ENCODE measurements around the gene ANXA8.
"Not testable (repeated sequence)": the region's sequence is repeated elsewhere in the genome, so short reads cannot be mapped to it uniquely, and the experiment has no call there.

Gene ANXA8, protein sequence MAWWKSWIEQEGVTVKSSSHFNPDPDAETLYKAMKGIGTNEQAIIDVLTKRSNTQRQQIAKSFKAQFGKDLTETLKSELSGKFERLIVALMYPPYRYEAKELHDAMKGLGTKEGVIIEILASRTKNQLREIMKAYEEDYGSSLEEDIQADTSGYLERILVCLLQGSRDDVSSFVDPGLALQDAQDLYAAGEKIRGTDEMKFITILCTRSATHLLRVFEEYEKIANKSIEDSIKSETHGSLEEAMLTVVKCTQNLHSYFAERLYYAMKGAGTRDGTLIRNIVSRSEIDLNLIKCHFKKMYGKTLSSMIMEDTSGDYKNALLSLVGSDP

GRCh38 chr10:47483923-47484322 lies at the start of gene ANXA8:
ANXA8 (minus strand) TSS chr10:47484115; CDS start chr10:47483933, 182 bp downstream.
- DNase-seq (ENCODE audit: low read depth in 2 of 2), result not testable (repeated sequence)

GRCh38 chr10:47523475-47523874 lies 39.6 kb upstream of the ANXA8 start, which contains the start of gene AGAP9:
AGAP9 (minus strand) TSS chr10:47523638; CDS start chr10:47523526, 112 bp downstream.
- DNase-seq (ENCODE audit: low read depth in 2 of 2), result not testable (repeated sequence)

DNA sequence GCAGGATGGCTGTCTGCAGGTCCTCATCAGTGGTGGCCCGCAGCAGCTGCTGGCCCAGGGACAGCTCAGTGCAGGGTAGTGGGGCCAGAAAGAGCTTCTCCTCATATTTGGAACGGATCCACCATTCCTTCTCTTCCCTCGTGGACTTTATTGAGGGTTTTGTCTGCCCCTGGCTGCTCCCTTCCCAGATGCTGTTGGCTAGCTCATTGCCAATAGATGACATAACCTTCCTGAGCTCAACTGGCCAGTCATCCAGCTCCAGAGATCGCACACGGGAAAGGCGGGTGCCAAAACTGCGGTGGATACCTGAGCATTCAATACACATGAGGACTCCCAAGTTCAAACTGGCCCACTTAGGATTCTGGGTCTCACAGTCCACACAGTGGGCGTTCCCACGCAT lies 18.4 kb upstream of the ANXA8 start:
- not testable (repeated sequence) for DNase-seq (ENCODE audit: low read depth in 2 of 2)

DNA sequence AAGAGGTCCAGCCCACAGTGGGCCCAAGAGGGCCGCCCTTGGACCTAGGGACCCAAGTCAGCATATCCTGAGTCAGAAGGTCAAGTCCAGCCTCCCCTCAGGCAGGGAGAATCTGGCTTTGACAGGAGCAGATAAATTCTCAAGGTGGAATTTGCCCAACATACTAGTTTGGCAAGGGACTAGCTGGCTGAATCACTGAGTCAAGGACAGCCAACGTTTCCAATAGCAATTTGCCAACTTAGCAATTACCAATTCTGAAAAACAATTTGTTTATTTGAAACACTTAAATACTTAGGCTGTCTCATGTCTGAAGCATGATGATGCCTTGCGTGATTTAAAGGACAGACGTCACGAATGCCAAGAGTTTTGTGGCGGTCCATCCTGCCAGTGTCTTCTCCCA lies 10.3 kb upstream of the ANXA8 start:
- DNase-seq (ENCODE audit: low read depth in 2 of 2), result not testable (repeated sequence)

GRCh38 chr10:47491600-47491999 lies 7.7 kb upstream of the ANXA8 start, which contains the start of gene FAM25G:
FAM25G (minus strand) TSS chr10:47491700; CDS start chr10:47491674, 26 bp downstream.
- not testable (repeated sequence) for DNase-seq (ENCODE audit: low read depth in 2 of 2)

GRCh38 chr10:47489630-47490029 lies 5.7 kb upstream of the ANXA8 start:
- DNase-seq (ENCODE audit: low read depth in 2 of 2), result not testable (repeated sequence)

DNA sequence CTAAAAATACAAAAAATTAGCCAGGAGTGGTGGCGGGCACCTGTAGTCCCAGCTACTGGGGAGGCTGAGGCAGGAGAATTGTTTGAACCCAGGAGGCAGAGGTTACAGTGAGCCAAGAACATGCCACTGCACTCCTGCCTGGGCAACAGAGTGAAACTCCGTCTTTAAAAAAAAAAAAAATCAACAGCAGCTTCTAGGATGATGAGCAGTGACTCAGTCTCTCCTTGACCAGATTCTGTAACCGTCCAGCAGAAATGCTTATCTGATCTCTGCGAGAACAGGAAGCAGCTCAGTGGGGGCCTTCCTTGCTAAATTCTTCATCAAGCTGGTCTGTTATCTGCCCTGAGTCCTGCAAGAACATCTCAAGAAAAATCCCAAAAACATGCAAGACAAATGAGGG lies 2.0 kb upstream of the ANXA8 start:
- not testable (repeated sequence) for DNase-seq (ENCODE audit: low read depth in 2 of 2)

GRCh38 chr10:47484786-47485185 lies 871 bp upstream of the ANXA8 start:
- not testable (repeated sequence) for DNase-seq (ENCODE audit: low read depth in 2 of 2)

GRCh38 chr10:47482367-47482766 lies 1.5 kb downstream of the ANXA8 start:
- not testable (repeated sequence) for DNase-seq (ENCODE audit: low read depth in 2 of 2)

DNA sequence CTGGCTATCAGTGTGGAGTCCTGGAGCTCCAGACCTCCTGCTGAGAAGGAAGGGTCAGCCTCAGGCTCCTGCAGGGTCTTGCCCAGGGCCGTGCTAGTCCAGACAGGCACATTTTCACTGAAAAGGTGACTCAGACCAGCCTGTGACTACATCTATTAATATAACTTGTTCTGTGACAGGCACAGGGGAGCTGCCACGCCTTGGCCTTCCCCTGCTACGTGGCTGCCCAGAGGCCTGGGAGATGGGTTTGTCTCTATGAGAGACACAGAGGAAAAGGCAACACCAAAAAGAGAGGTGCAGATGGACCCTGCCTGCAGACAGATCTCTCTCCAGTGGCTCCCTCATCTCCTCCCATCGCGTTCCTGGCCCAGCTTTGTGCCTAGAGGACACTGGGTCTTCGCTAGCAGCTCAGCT lies 2.1 kb downstream of the ANXA8 start:
- not testable (repeated sequence) for DNase-seq (ENCODE audit: low read depth in 2 of 2)

DNA sequence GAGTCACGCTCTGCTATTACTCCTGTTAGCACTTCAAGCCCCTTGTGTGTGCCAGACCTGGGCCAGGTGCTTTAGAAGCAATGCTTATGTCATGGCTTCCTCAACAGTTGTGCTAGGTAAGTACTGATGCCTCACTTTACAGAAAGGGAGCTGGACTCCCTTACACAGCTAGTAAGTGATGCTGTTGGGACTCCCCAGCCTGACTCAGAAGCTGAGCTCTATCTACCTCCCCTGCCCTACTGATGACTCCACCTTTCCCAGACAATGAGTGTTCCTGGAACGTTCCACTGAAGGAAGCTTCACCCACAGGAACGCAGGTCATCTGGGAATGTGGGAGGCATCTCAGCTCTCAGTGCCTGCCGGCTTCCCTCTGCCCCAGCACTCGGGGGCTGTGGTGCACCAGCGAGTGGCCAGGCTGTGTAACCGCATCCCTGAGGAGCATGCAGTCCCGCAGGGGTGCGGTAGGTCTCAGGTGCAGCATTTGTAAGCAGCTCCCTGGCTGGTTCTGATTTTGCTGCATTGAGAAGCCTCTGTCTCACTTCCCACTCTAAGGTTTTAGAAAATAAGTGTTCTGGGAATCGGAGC lies 2.6 kb downstream of the ANXA8 start:
- not testable (repeated sequence) for DNase-seq (ENCODE audit: low read depth in 2 of 2)

DNA sequence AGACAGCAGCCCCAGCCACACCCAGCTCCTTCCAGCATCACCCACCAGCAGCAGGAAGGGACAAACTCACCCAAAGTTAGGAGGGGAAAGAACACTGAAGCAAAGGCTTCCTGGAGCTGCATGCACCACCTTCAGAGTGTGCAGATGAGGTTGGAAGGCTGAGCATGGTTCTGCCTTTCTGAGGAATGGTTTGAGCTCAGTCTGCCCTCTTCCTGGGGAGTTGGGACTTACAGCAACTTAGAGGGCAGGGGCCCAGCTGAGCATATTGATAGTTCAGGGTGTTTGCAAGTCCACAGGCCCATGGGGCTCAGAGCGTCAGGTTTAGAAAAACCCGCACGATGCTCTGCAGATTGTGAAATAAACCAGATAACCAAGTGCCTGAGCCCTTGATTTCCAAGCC lies 3.8 kb downstream of the ANXA8 start:
- DNase-seq (ENCODE audit: low read depth in 2 of 2), result not testable (repeated sequence)

- DNase-seq (ENCODE audit: low read depth in 2 of 2), result not testable (repeated sequence)
Measured at GRCh38 chr10:47478114-47478513, 5.8 kb downstream of the ANXA8 start.

DNA sequence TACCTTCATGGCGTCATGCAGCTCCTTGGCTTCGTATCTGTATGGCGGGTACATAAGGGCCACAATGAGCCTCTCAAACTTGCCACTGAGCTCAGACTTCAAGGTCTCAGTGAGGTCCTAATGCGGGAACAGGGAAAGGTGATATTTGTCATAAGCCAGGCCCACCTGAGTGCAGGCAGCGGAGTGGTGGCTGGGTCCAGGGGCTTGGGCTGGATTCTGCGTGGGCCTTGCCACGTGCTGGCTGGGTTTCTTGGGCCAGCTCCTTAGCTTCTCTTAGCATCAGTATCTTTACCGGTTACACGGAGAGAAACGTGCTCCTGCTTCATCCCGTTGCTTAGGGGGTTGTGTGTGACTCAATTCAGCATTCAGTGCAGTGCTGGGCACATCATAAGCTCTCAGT lies 6.8 kb downstream of the ANXA8 start:
- DNase-seq (ENCODE audit: low read depth in 2 of 2), result not testable (repeated sequence)

- DNase-seq (ENCODE audit: low read depth in 2 of 2), result not testable (repeated sequence)
Measured at GRCh38 chr10:47475101-47475500, 8.8 kb downstream of the ANXA8 start.

GRCh38 chr10:47473516-47473915 lies 10.4 kb downstream of the ANXA8 start:
- not testable (repeated sequence) for DNase-seq (ENCODE audit: low read depth in 2 of 2)

GRCh38 chr10:47472647-47473046 lies 11.3 kb downstream of the ANXA8 start:
- not testable (repeated sequence) for DNase-seq (ENCODE audit: low read depth in 2 of 2)

DNA sequence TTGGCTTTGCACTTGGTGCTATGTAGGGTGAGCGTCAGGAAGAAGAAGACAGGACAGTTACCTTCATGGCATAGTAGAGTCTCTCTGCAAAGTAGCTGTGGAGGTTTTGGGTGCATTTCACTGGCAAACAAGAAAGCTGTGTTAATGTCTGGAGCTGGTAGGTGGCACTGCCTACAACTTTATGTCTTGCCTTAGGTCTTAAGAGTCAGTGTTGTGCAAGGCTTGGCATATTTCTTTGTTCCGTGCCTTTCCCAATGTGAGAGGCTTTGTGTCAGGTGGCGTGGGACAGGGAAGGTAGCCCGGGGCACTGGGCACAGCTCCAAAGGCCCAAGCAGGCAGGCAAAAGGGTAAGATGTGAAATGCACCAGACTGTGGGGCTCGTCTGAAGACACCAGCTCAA lies 11.8 kb downstream of the ANXA8 start:
- not testable (repeated sequence) for DNase-seq (ENCODE audit: low read depth in 2 of 2)

DNA sequence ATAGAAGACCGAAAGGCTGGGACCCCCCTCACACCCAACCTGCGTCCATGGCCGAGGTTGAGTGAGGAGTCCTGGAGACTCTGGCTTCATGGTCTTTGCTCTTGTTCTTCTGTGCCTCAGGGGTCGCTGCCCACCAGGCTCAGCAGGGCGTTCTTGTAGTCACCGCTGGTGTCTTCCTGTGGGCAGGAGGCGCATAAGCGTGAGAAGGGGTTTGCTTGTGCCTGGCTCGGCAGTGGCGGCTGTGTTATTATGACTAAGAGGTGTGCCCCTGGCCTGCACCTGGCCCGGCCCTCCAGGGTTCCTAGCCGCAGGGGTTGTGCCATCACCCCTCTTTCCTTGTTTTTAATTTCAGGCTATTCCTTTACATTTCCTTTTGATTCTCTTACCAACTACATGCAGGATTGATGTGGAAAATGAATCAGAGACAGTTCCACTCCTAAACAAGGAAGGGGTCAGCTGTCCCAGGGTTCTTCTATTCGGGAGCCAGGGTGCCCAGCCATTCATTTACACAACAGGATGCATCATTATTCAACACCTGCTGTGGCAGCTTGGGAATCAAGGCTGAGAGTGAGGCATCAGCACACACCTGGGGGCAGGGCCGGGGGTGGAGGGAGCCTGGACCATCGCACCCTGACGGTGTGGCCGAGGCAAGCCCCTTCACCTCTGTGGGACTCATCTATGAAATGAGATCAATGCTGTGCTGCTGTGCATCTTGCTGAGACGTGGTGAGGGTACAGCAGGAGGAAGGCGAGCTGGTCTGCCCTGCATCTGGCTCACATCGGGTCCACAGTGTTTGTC lies 15.0 kb downstream of the ANXA8 start:
- not testable (repeated sequence) for DNase-seq (ENCODE audit: low read depth in 2 of 2)

DNA sequence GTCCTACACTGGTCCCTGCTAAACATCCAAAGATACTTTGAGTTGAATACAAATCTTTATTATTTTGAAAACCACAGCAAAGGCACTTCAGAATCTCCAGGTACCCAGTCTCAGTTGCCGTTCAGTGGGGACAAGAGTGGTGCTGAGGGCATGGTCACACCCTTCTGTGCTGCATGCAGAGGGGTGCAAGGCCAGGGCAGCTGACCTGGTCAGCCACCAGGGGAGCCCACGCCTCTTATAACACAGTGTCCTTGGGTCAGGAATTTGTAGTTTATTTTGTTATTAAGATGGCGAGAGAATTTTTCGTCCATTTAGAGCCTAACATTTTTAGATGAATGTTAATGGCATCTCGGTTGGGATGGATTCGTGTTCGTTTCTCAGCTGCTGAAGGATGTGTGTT lies 16.0 kb downstream of the ANXA8 start:
- DNase-seq (ENCODE audit: low read depth in 2 of 2), result not testable (repeated sequence)

- not testable (repeated sequence) for DNase-seq (ENCODE audit: low read depth in 2 of 2)
Measured at GRCh38 chr10:47467458-47467857, 16.5 kb downstream of the ANXA8 start.
